ENCODE results near the gene CAPRIN2.

DNA sequence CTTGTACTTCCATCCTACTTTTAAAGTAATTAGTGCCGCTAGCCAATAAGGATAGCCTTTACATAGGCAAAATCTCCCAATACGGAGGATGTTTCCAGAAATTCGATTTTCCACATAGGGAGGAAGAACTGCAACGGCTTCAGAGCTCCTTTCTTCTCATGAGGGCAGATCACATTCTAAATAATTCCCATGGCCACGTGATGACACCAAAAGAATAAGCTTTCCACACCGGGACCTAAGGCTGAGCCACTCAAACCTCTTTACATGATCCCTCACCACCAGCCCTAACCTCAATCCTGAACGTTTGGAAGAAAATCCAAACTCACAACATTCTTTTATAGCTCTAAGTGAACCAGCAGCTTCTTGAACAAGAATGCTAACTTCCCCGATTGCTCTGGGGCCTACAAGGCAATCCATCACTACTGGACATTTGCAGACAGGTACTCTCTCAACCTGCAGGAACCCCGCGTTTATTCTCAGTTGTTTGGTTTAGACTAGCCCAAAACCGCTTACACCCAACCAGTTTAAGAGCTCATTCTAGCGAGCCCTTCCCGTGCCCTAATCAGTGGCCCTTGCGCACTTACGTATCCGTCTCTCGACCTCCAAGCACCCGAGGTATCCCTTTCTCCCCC is 884 bp downstream of the CAPRIN2 start:
- no peak for TF ChIP-seq MXI1 (conservative IDR thresholded peaks at IDR 0.05; ENCODE audit: poor library complexity, severe bottlenecking)
- TF ChIP-seq EZH2 (IDR thresholded peaks at IDR 0.05; ENCODE audit: borderline replicate concordance, insufficient read depth, low read length, poor library complexity, severe bottlenecking): no peak
- TF ChIP-seq, protein P1, sequence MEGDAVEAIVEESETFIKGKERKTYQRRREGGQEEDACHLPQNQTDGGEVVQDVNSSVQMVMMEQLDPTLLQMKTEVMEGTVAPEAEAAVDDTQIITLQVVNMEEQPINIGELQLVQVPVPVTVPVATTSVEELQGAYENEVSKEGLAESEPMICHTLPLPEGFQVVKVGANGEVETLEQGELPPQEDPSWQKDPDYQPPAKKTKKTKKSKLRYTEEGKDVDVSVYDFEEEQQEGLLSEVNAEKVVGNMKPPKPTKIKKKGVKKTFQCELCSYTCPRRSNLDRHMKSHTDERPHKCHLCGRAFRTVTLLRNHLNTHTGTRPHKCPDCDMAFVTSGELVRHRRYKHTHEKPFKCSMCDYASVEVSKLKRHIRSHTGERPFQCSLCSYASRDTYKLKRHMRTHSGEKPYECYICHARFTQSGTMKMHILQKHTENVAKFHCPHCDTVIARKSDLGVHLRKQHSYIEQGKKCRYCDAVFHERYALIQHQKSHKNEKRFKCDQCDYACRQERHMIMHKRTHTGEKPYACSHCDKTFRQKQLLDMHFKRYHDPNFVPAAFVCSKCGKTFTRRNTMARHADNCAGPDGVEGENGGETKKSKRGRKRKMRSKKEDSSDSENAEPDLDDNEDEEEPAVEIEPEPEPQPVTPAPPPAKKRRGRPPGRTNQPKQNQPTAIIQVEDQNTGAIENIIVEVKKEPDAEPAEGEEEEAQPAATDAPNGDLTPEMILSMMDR (IDR thresholded peaks at IDR 0.05; ENCODE audit: poor library complexity, severe bottlenecking): no peak
- no peak for TF ChIP-seq SMC3 (conservative IDR thresholded peaks at IDR 0.05; ENCODE audit: poor library complexity)
- no peak for TF ChIP-seq EP300 (conservative IDR thresholded peaks at IDR 0.05; ENCODE audit: poor library complexity, severe bottlenecking)
- TF ChIP-seq, protein P2, sequence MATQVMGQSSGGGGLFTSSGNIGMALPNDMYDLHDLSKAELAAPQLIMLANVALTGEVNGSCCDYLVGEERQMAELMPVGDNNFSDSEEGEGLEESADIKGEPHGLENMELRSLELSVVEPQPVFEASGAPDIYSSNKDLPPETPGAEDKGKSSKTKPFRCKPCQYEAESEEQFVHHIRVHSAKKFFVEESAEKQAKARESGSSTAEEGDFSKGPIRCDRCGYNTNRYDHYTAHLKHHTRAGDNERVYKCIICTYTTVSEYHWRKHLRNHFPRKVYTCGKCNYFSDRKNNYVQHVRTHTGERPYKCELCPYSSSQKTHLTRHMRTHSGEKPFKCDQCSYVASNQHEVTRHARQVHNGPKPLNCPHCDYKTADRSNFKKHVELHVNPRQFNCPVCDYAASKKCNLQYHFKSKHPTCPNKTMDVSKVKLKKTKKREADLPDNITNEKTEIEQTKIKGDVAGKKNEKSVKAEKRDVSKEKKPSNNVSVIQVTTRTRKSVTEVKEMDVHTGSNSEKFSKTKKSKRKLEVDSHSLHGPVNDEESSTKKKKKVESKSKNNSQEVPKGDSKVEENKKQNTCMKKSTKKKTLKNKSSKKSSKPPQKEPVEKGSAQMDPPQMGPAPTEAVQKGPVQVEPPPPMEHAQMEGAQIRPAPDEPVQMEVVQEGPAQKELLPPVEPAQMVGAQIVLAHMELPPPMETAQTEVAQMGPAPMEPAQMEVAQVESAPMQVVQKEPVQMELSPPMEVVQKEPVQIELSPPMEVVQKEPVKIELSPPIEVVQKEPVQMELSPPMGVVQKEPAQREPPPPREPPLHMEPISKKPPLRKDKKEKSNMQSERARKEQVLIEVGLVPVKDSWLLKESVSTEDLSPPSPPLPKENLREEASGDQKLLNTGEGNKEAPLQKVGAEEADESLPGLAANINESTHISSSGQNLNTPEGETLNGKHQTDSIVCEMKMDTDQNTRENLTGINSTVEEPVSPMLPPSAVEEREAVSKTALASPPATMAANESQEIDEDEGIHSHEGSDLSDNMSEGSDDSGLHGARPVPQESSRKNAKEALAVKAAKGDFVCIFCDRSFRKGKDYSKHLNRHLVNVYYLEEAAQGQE (IDR thresholded peaks at IDR 0.05; ENCODE audit: borderline replicate concordance): no peak
